Cardiac muscle cell (in vitro differentiated cells and primary cell): ENCODE results near the gene CCER1. TPM values are rescaled to one million over a fixed set of nuclear protein-coding genes. Genes with fewer than 3 reads are reported as not detected.

Source experiments
- DNase-seq, 2 donors: peaks; one replicate each; pipeline versions ENCODE4 v3.0.0 to v3.0.0-alpha.2; 2010 to 2017; ENCODE audit warnings: low read depth in 1 of 2, low spot score in 1 of 2
- H3K27ac ChIP-seq: fragments of 200-600 bp; sonication (generic); 2 replicates; pipeline ENCODE4 v1.5.1; 2016
- H3K27me3 ChIP-seq: fragments of 200-600 bp; sonication (generic); 2 replicates; pipeline ENCODE4 v1.6.0; 2016; ENCODE audit warnings: control low read depth
- H3K36me3 ChIP-seq: fragments of 200-600 bp; sonication (generic); 2 replicates; pipeline ENCODE4 v1.5.1; 2016; ENCODE audit warnings: control low read depth
- H3K4me1 ChIP-seq: fragments of 200-600 bp; sonication (generic); 2 replicates; pipeline ENCODE4 v1.8.1; 2017; ENCODE audit warnings: low read depth, mild to moderate bottlenecking, mixed run types
- H3K4me3 ChIP-seq: fragments of 200-600 bp; sonication (generic); 2 replicates; pipeline ENCODE4 v1.5.1; 2016; ENCODE audit warnings: mild to moderate bottlenecking
- H3K9me3 ChIP-seq: fragments of 200-600 bp; sonication (generic); 2 replicates; pipeline ENCODE4 v1.5.1; 2017; ENCODE audit warnings: low read depth, mild to moderate bottlenecking, control low read depth
- polyA plus RNA-seq: library from polyadenylated mRNA; unstranded; fragments of >200 nt; fragmentation: Nextera tagmentation; extraction: Ambion mirVana; gene quantifications from 2 replicates; pipeline ENCODE4 v1.2.1, GENCODE V29; 2016
- total RNA-seq: library from RNA; depleted of rRNA; stranded (reverse); fragments of >200 nt; gene quantifications from 2 replicates; pipeline ENCODE4 v1.2.3, GENCODE V29; 2016
- TF ChIP-seq, protein P1 (sequence below): IDR thresholded peaks from 2 replicates; pipeline ENCODE4 v1.5.1; 2012; ENCODE audit warnings: low read depth, mild to moderate bottlenecking, low read length

CCER1 gene
- total and polyA plus RNA-seq, 2 experiments from 2014 or later: not detected

GRCh38 chr12:90924406-90924805 lies 30.6 kb downstream of the CCER1 start:
- H3K36me3 ChIP-seq: no peaks in the 10 kb centered on the region
- TF ChIP-seq, protein P1, sequence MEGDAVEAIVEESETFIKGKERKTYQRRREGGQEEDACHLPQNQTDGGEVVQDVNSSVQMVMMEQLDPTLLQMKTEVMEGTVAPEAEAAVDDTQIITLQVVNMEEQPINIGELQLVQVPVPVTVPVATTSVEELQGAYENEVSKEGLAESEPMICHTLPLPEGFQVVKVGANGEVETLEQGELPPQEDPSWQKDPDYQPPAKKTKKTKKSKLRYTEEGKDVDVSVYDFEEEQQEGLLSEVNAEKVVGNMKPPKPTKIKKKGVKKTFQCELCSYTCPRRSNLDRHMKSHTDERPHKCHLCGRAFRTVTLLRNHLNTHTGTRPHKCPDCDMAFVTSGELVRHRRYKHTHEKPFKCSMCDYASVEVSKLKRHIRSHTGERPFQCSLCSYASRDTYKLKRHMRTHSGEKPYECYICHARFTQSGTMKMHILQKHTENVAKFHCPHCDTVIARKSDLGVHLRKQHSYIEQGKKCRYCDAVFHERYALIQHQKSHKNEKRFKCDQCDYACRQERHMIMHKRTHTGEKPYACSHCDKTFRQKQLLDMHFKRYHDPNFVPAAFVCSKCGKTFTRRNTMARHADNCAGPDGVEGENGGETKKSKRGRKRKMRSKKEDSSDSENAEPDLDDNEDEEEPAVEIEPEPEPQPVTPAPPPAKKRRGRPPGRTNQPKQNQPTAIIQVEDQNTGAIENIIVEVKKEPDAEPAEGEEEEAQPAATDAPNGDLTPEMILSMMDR: no peak
- H3K4me3 ChIP-seq: no peak overlapping the region
- DNase-seq: no peak
- no peaks in the 10 kb centered on the region for H3K4me1 ChIP-seq
- H3K27ac ChIP-seq: no peak overlapping the region
- H3K9me3 ChIP-seq: no peaks in the 10 kb centered on the region
- no peaks in the 10 kb centered on the region for H3K27me3 ChIP-seq

- Histone ChIP-seq H3K9me3 (no peaks in the 10 kb centered on the region), H3K4me1 (no peaks in the 10 kb centered on the region), H3K36me3 (no peaks in the 10 kb centered on the region), H3K27me3 (no peaks in the 10 kb centered on the region), H3K27ac (no peak overlapping the region), H3K4me3 (no peak overlapping the region)
- peak in 1 of 2 donors; percentile 31 for DNase-seq
- TF ChIP-seq, protein P1: no peak
Measured at GRCh38 chr12:90922145-90922627, 32.8 kb downstream of the CCER1 start.

DNA sequence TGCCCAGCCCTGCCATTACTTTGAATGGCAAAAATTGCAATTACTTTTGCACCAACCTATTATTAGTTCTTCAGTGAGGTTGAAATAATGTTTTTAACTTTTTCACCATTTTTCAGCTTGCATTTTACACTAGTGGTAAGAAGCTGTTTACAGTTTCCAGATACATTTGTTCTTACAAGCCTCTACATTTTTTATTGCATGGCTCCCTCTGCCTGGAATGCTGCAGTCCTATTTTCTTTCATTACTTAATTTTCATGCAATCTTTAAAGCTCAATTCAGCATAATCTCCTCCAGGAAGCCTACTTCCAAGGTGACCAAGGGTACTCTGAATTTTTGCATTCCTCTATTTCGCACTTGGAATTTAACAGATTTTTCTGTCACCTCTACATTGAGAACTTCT lies 33.4 kb downstream of the CCER1 start:
- no peaks in the 10 kb centered on the region for H3K9me3 ChIP-seq
- TF ChIP-seq, protein P1: no peak
- no peaks in the 10 kb centered on the region for H3K27me3 ChIP-seq
- DNase-seq: no peak
- no peaks in the 10 kb centered on the region for H3K36me3 ChIP-seq
- H3K4me1 ChIP-seq: no peaks in the 10 kb centered on the region
- H3K27ac ChIP-seq: no peak overlapping the region
- no peak overlapping the region for H3K4me3 ChIP-seq

- no peak for DNase-seq
- Histone ChIP-seq H3K4me3 (no peak overlapping the region), H3K27me3 (no peaks in the 10 kb centered on the region), H3K9me3 (no peaks in the 10 kb centered on the region), H3K27ac (no peak overlapping the region), H3K4me1 (no peaks in the 10 kb centered on the region), H3K36me3 (no peaks in the 10 kb centered on the region)
- TF ChIP-seq, protein P1: no peak
Measured at GRCh38 chr12:90920222-90920621, 34.8 kb downstream of the CCER1 start.

DNA sequence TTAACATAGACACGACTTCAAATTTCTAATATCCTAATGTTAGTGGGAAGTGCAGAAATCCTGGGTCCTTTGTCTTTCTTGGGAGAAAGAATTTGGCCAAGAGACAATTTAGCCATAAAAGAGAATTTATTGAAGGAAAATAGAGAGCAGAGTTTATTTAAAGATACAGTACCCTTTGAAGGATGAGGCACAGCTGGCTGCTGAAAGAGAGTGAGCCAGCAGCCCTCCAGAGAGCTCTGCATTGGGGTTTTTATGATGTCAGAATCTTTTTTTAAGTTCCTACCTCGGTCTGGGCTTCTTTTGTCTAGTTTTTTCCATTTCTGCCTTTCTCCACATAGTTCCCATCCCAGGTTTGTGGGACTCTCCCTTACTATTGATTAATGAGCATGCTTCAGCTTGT lies 37.5 kb downstream of the CCER1 start:
- Histone ChIP-seq H3K27me3 (no peaks in the 10 kb centered on the region), H3K36me3 (no peaks in the 10 kb centered on the region), H3K9me3 (no peaks in the 10 kb centered on the region), H3K4me1 (no peaks in the 10 kb centered on the region), H3K4me3 (no peak overlapping the region), H3K27ac (no peak overlapping the region)
- TF ChIP-seq, protein P1: no peak
- DNase-seq: no peak

GRCh38 chr12:90916516-90916915 lies 38.5 kb downstream of the CCER1 start:
- H3K4me3 ChIP-seq: no peak overlapping the region
- DNase-seq: no peak
- no peaks in the 10 kb centered on the region for H3K27me3 ChIP-seq
- H3K9me3 ChIP-seq: no peaks in the 10 kb centered on the region
- no peaks in the 10 kb centered on the region for H3K4me1 ChIP-seq
- no peak overlapping the region for H3K27ac ChIP-seq
- TF ChIP-seq, protein P1: no peak
- H3K36me3 ChIP-seq: no peaks in the 10 kb centered on the region
